Measurements from ENCODE around the gene ZBTB20.

ZBTB20 gene

GRCh38 chr3:114615523-114616085 lies 531.5 kb downstream of the ZBTB20 start:
- Histone ChIP-seq H3K9me3 (ENCODE audit: control insufficient read depth, insufficient read depth, low read length) (no peaks in the 10 kb centered on the region), H3K4me1 (ENCODE audit: control insufficient read depth, insufficient read depth, low read length) (no peaks in the 10 kb centered on the region), H3K27me3 (ENCODE audit: control insufficient read depth, insufficient read depth, low read length) (no peaks in the 10 kb centered on the region), H3K27ac (ENCODE audit: low read length) (no peak overlapping the region), H3K36me3 (ENCODE audit: control insufficient read depth, insufficient read depth, low read length) (no peaks in the 10 kb centered on the region), H3K4me3 (ENCODE audit: low read length) (no peak overlapping the region)
- WGBS (ENCODE audit: insufficient coverage, insufficient read length) = no CpG with 5 or more reads among the region's 9 CpGs
- DNase-seq (ENCODE audit: low read depth, low spot score) = no peak

- Histone ChIP-seq H3K4me1 (ENCODE audit: control insufficient read depth, insufficient read depth, low read length) (no peaks in the 10 kb centered on the region), H3K4me3 (ENCODE audit: low read length) (no peak overlapping the region), H3K27ac (ENCODE audit: low read length) (no peak overlapping the region), H3K36me3 (ENCODE audit: control insufficient read depth, insufficient read depth, low read length) (no peaks in the 10 kb centered on the region), H3K9me3 (ENCODE audit: control insufficient read depth, insufficient read depth, low read length) (no peaks in the 10 kb centered on the region), H3K27me3 (ENCODE audit: control insufficient read depth, insufficient read depth, low read length) (no peaks in the 10 kb centered on the region)
- no peak for DNase-seq (ENCODE audit: low read depth, low spot score)
- no CpG with 5 or more reads among the region's 4 CpGs for WGBS (ENCODE audit: insufficient coverage, insufficient read length)
These were observed 537.0 kb downstream of the ZBTB20 start for GRCh38 chr3:114609973-114610630.

- DNase-seq (ENCODE audit: low read depth, low spot score) = no peak
- no peak overlapping the region for H3K4me3 ChIP-seq (ENCODE audit: low read length)
- no CpG with 5 or more reads among the region's 1 CpG for WGBS (ENCODE audit: insufficient coverage, insufficient read length)
- H3K4me1 ChIP-seq (ENCODE audit: control insufficient read depth, insufficient read depth, low read length) = no peaks in the 10 kb centered on the region
- no peak overlapping the region for H3K27ac ChIP-seq (ENCODE audit: low read length)
- no peaks in the 10 kb centered on the region for H3K27me3 ChIP-seq (ENCODE audit: control insufficient read depth, insufficient read depth, low read length)
- no peaks in the 10 kb centered on the region for H3K9me3 ChIP-seq (ENCODE audit: control insufficient read depth, insufficient read depth, low read length)
- H3K36me3 ChIP-seq (ENCODE audit: control insufficient read depth, insufficient read depth, low read length) = no peaks in the 10 kb centered on the region
These were observed 538.8 kb downstream of the ZBTB20 start for GRCh38 chr3:114608293-114608692.

- Histone ChIP-seq H3K27me3 (ENCODE audit: control insufficient read depth, insufficient read depth, low read length) (no peaks in the 10 kb centered on the region), H3K4me1 (ENCODE audit: control insufficient read depth, insufficient read depth, low read length) (no peaks in the 10 kb centered on the region), H3K9me3 (ENCODE audit: control insufficient read depth, insufficient read depth, low read length) (no peaks in the 10 kb centered on the region), H3K4me3 (ENCODE audit: low read length) (no peak overlapping the region), H3K36me3 (ENCODE audit: control insufficient read depth, insufficient read depth, low read length) (no peaks in the 10 kb centered on the region), H3K27ac (ENCODE audit: low read length) (no peak overlapping the region)
- WGBS (ENCODE audit: insufficient coverage, insufficient read length) = no CpG with 5 or more reads among the region's 2 CpGs
- no peak for DNase-seq (ENCODE audit: low read depth, low spot score)
These were observed 540.8 kb downstream of the ZBTB20 start for GRCh38 chr3:114606336-114606735.

GRCh38 chr3:114600571-114600970 lies 546.5 kb downstream of the ZBTB20 start:
- Histone ChIP-seq H3K9me3 (ENCODE audit: control insufficient read depth, insufficient read depth, low read length) (no peaks in the 10 kb centered on the region), H3K36me3 (ENCODE audit: control insufficient read depth, insufficient read depth, low read length) (no peaks in the 10 kb centered on the region), H3K4me3 (ENCODE audit: low read length) (no peak overlapping the region), H3K27me3 (ENCODE audit: control insufficient read depth, insufficient read depth, low read length) (no peaks in the 10 kb centered on the region), H3K4me1 (ENCODE audit: control insufficient read depth, insufficient read depth, low read length) (no peaks in the 10 kb centered on the region), H3K27ac (ENCODE audit: low read length) (no peak overlapping the region)
- no CpG with 5 or more reads among the region's 1 CpG for WGBS (ENCODE audit: insufficient coverage, insufficient read length)
- DNase-seq (ENCODE audit: low read depth, low spot score) = no peak

GRCh38 chr3:114597871-114598270 lies 549.2 kb downstream of the ZBTB20 start:
- DNase-seq (ENCODE audit: low read depth, low spot score) = no peak
- Histone ChIP-seq H3K27ac (ENCODE audit: low read length) (no peak overlapping the region), H3K4me1 (ENCODE audit: control insufficient read depth, insufficient read depth, low read length) (no peaks in the 10 kb centered on the region), H3K36me3 (ENCODE audit: control insufficient read depth, insufficient read depth, low read length) (no peaks in the 10 kb centered on the region), H3K9me3 (ENCODE audit: control insufficient read depth, insufficient read depth, low read length) (no peaks in the 10 kb centered on the region), H3K27me3 (ENCODE audit: control insufficient read depth, insufficient read depth, low read length) (no peaks in the 10 kb centered on the region), H3K4me3 (ENCODE audit: low read length) (no peak overlapping the region)

- Histone ChIP-seq H3K4me1 (ENCODE audit: control insufficient read depth, insufficient read depth, low read length) (no peaks in the 10 kb centered on the region), H3K36me3 (ENCODE audit: control insufficient read depth, insufficient read depth, low read length) (no peaks in the 10 kb centered on the region), H3K4me3 (ENCODE audit: low read length) (no peak overlapping the region), H3K27ac (ENCODE audit: low read length) (no peak overlapping the region), H3K9me3 (ENCODE audit: control insufficient read depth, insufficient read depth, low read length) (no peaks in the 10 kb centered on the region), H3K27me3 (ENCODE audit: control insufficient read depth, insufficient read depth, low read length) (no peaks in the 10 kb centered on the region)
- no peak for DNase-seq (ENCODE audit: low read depth, low spot score)
- WGBS (ENCODE audit: insufficient coverage, insufficient read length) = no CpG with 5 or more reads among the region's 4 CpGs
These were observed 550.1 kb downstream of the ZBTB20 start for GRCh38 chr3:114597012-114597411.

- no peaks in the 10 kb centered on the region for H3K36me3 ChIP-seq (ENCODE audit: control insufficient read depth, insufficient read depth, low read length)
- 100% methylated on average over 1 of the region's 2 CpGs for WGBS (ENCODE audit: insufficient coverage, insufficient read length)
- no peak overlapping the region for H3K4me3 ChIP-seq (ENCODE audit: low read length)
- no peaks in the 10 kb centered on the region for H3K4me1 ChIP-seq (ENCODE audit: control insufficient read depth, insufficient read depth, low read length)
- no peak overlapping the region for H3K27ac ChIP-seq (ENCODE audit: low read length)
- no peaks in the 10 kb centered on the region for H3K9me3 ChIP-seq (ENCODE audit: control insufficient read depth, insufficient read depth, low read length)
- no peak for DNase-seq (ENCODE audit: low read depth, low spot score)
- no peaks in the 10 kb centered on the region for H3K27me3 ChIP-seq (ENCODE audit: control insufficient read depth, insufficient read depth, low read length)
These were observed 550.9 kb downstream of the ZBTB20 start for GRCh38 chr3:114596147-114596546.

GRCh38 chr3:114595522-114596028 lies 551.5 kb downstream of the ZBTB20 start:
- no peaks in the 10 kb centered on the region for H3K4me1 ChIP-seq (ENCODE audit: control insufficient read depth, insufficient read depth, low read length)
- H3K27ac ChIP-seq (ENCODE audit: low read length) = no peak overlapping the region
- no peaks in the 10 kb centered on the region for H3K27me3 ChIP-seq (ENCODE audit: control insufficient read depth, insufficient read depth, low read length)
- H3K4me3 ChIP-seq (ENCODE audit: low read length) = no peak overlapping the region
- no peaks in the 10 kb centered on the region for H3K9me3 ChIP-seq (ENCODE audit: control insufficient read depth, insufficient read depth, low read length)
- WGBS (ENCODE audit: insufficient coverage, insufficient read length) = no CpG with 5 or more reads among the region's 2 CpGs
- DNase-seq (ENCODE audit: low read depth, low spot score) = no peak
- no peaks in the 10 kb centered on the region for H3K36me3 ChIP-seq (ENCODE audit: control insufficient read depth, insufficient read depth, low read length)

GRCh38 chr3:114590309-114591047 lies 556.6 kb downstream of the ZBTB20 start:
- DNase-seq (ENCODE audit: low read depth, low spot score) = no peak
- WGBS (ENCODE audit: insufficient coverage, insufficient read length) = no CpG with 5 or more reads among the region's 6 CpGs
- H3K9me3 ChIP-seq (ENCODE audit: control insufficient read depth, insufficient read depth, low read length) = no peaks in the 10 kb centered on the region

More at GRCh38 chr3:114590309-114591047, 556.6 kb downstream of the ZBTB20 start:
- H3K27ac ChIP-seq (ENCODE audit: low read length) = no peak overlapping the region
- H3K27me3 ChIP-seq (ENCODE audit: control insufficient read depth, insufficient read depth, low read length) = no peaks in the 10 kb centered on the region
- H3K4me3 ChIP-seq (ENCODE audit: low read length) = no peak overlapping the region
- H3K4me1 ChIP-seq (ENCODE audit: control insufficient read depth, insufficient read depth, low read length) = no peaks in the 10 kb centered on the region; the same call in 1 of the 2 replicates
- no peaks in the 10 kb centered on the region for H3K36me3 ChIP-seq (ENCODE audit: control insufficient read depth, insufficient read depth, low read length)
